HS-5 (cell line): Measurements from ENCODE around the gene TSEN15.

Source experiments
- DNase-seq: peaks from one replicate; pipeline ENCODE4 v3.0.0-alpha.2; 2012; ENCODE audit warnings: low read depth

The TSEN15 gene

DNA sequence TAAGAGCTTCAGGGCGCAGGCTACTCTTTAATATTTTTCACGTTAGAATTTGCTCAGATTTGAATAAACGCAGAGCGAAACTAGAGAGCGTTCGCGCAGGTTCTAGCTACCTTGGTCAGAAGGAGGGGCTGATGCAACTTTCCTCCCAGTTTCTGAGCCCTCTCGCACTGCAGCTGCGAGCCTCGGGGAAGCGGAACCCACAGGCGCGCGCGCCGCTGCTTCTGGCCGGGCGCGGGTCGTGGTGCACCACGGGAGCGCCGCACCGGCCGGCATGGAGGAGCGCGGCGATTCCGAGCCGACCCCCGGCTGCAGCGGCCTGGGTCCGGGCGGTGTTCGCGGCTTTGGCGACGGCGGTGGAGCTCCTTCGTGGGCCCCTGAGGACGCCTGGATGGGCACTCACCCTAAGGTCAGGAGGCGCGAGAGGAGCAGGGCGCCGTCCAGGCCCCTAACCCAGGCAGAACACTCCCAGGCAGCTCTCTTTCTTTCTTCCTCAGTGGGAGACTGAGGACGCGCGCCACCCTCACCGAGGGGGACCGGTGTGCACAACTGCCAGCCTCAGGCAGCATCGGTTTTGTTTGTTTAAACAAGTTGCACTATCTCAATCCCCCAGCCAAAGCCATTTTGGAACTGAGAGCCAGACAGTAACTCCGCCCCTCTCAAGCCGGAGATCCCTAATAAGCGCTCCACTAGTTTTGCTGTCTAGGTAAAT, at the start of gene TSEN15:
TSS of gene TSEN15 (plus strand) at position 246 of the 709 bp plus-strand sequence. CDS start at position 272, 26 bp downstream.
- DNase-seq: peak; percentile 60

- peak; percentile 55 for DNase-seq
These were observed 49.5 kb upstream of the TSEN15 start for GRCh38 chr1:184002071-184002470.

DNA sequence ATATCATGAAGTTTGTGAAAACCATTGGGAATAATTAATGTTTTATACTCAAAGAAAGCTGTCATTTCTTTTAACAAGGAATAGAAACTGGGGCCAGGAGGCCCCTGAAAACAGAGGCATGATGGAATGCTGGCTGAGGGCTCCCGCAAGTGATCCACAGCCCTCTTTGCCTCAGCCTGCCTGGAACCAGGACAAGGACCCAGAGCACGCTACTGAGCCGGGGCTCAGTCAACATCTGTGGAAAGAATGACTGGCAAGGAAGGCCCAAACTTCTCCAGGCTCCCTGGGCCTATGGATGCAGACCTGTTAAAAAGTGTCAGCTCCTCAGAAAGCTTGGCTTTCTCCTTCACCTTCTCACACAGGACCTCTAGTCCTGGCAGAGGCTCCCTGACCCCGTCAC, 46.6 kb upstream of the TSEN15 start:
- no peak for DNase-seq

DNA sequence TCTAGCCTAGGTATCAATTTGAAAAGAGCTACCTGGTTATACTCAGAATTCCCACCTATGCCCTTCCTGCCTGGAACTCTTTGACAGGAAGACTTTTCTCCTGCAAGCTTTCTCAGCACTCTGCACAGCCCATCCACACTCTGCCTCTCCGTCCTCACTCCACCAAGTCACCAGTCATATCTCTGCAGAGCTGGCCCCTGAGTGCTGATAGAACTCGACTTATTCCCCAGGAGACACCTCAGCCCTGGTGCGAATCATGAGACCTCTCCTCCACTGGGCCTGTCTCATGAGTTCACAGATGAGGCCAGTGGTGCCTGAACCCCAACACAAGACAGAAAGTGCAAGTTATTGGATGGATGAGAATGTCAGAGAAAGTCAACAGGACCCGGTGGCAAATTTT, 46.0 kb upstream of the TSEN15 start:
- no peak for DNase-seq

- DNase-seq: no peak
These were observed 40.7 kb upstream of the TSEN15 start for GRCh38 chr1:184010788-184011187.

DNA sequence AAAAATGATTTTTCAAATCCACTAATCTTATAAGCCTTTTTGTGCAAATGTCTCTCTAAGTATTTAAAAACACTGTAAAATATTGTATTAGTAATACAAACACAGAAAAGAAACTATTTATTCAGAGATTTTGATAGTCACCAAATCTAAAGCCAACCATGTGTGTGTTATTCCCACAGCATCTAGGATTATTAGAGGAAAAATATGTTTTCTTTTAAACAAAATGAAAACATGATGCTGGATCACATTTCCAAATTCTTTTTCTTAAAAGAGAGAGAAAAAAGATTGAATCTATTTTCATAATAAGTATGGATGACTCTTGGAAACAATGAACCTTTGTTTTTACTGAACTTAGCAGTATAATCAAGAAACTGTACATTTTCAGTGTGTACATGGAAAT, 39.3 kb upstream of the TSEN15 start:
- DNase-seq: no peak

GRCh38 chr1:184014271-184014670, 37.3 kb upstream of the TSEN15 start:
- DNase-seq: no peak

DNA sequence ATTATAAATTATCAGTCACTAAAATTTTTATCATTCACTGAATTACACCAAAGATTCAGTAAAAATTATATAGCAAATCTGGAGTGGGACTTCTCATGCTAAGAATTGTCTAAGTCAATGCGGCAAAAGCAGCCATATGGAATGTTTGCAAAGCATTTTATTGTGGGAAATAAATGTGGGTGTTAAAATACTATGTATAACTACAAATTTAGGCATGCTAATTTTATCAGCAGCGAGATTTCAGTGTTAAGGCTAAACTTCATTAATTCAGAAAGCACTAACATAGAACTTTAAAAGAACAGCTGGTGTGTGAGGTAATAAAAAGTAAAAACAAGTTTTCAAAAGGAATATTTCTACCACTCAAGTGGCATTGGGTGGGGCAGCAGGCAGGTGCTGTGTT, 35.4 kb upstream of the TSEN15 start:
- no peak for DNase-seq

DNA sequence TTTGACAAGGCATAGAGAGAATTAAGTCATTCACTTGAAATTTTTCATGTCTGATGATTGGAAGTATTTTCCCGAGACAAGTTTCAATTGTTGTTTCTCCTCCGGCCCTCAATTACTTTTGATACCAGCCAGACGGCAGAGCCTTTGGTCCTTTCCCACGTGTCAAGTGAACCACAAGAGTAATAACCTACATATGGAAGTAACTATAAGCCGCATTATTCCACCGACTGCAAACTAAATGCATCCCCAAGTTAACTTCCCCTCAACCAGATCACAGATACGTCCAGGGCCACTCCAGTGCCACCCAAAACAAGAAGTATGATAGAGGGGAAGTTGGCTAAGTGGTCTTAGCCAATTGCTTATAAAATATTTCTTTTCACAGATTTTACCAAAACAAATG, 34.2 kb upstream of the TSEN15 start:
- no peak for DNase-seq

DNA sequence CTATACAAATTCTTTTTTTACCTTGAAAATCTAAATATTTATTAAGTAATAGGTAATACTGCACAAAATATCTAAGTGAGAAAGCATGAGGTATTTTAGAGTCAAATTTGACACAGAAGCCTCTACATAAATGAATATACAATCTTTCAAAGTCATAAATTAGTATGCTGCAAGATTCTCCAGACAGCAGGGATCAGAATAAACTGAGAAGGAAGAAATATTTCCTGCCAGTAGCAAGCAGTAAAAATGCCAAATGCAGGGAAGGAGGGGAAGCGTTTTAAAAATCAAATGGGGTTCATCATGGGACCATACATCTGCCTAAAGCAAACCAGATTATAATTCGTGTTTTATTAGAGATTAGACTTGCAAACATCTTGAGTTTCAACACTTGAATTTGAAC, 32.9 kb upstream of the TSEN15 start:
- DNase-seq: no peak

- no peak for DNase-seq
These were observed 32.5 kb upstream of the TSEN15 start for GRCh38 chr1:184019069-184019468.

GRCh38 chr1:184019506-184019905, 32.0 kb upstream of the TSEN15 start:
- DNase-seq: no peak

- DNase-seq: no peak
These were observed 31.2 kb upstream of the TSEN15 start for GRCh38 chr1:184020328-184020727.

DNA sequence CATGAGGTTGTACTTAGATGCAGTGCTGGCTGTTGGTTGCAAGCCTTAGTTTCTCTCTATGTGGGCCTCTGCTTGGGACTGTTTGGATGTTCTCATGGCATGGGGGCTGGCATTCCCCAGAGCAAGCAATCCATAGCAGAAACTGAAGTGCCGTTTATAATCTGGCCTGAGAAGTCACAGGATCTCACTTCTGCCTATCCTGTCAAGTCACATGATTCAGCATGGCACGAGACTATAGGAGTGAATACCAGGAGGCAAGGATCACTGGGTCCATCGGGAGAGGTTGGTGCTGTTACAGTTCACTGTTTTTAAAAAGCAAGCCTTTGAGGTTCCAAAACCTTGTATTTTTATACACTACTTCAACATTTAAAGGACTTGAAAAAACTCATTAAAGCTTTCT, 30.7 kb upstream of the TSEN15 start:
- no peak for DNase-seq

GRCh38 chr1:184021728-184022127, 29.8 kb upstream of the TSEN15 start:
- no peak for DNase-seq

GRCh38 chr1:184022668-184023067, 28.9 kb upstream of the TSEN15 start:
- no peak for DNase-seq

DNA sequence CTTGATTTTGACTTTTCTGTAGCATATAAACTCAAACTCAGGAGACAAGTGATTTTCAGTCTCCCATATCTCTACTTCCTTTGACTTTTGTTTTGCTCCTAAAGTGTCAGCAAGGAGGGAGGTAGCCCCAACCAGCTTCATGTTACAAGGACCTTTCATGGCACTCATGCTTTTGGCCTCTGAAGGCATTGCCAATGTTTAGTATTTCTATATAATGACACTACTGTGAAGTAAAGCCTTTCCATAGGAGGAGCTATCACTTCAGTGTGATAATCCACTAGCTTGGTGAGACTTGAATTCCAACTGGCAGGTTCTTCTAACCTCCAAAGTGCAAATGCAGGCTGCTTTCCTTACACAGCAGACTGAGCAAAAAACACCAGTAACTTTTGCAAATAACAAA, 28.4 kb upstream of the TSEN15 start:
- no peak for DNase-seq

GRCh38 chr1:184025242-184025675, 26.3 kb upstream of the TSEN15 start:
- DNase-seq: no peak

DNA sequence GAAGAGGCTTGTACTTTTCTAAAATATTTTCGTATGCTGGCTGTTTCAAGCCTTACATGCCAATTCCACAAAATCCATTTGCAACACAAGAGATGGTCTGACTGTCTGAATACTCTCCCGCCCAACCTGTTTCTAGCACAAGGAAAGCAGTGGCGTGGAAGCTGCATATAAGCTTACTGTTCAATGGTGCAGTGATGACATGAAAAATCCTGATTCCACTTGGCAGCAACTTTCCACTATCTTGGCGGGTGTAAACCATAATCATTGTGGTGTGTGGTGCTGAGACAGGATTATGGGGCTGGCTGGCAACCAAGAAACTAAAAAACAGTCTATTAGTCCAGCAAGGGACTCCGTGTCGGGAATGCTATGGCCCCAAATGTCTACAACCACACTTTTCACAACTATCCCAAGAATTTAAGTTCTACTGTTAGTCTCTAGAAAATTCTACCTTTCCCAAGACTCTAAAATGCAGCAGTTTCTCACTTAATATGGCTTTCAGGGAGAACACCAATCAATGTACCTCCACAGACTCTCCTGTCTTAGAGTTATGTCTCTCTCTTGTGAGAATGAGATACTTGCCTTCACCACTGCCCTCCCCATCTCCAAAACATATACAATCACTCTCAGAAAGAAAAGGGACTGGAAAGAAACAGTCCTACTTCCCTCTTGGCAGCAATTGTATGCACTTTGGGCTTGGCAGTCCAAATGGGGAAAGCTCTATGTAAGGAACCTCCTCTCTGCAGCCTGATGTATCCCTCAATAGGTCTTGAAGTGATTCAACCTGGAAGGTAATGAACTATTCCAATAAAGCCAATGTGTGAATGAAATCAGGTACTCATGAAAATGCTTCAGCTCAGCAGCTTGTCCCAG, 23.5 kb upstream of the TSEN15 start:
- DNase-seq: no peak

DNA sequence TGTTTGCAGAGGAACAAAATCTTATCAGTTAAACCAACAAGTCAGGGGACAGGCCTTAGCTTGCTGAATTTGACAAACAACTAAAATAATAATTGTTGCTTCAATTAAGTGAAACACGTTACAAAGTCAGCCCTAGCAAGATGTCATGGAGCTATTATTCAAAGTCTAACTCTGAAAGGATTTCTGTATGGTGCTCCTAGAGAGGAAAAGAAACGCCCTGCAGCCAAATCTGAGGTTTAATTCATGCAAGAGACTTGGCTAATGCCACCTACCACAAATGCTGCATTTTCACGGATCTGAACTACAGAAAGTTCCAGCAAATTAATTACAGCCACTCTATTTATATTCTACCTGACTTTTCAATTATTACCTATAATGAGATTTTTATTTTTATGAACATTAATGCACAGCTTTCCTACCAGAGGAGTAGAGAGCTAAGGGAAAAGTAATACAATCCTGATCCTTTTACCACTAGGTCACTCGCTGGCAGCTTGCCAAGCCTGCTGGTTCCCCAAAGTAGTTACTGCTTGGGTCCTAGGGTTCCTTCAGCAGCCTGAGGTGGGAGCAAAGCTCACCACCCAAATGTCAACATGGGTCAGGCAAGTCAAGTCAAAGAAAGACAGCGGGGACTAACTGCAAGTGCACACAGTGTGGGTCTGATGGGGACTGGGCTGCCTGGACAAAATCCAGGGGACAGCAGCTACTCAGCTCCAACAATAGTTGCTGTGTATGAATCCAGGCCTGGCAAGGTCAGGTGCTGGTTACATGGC, 22.5 kb upstream of the TSEN15 start:
- DNase-seq: no peak

DNA sequence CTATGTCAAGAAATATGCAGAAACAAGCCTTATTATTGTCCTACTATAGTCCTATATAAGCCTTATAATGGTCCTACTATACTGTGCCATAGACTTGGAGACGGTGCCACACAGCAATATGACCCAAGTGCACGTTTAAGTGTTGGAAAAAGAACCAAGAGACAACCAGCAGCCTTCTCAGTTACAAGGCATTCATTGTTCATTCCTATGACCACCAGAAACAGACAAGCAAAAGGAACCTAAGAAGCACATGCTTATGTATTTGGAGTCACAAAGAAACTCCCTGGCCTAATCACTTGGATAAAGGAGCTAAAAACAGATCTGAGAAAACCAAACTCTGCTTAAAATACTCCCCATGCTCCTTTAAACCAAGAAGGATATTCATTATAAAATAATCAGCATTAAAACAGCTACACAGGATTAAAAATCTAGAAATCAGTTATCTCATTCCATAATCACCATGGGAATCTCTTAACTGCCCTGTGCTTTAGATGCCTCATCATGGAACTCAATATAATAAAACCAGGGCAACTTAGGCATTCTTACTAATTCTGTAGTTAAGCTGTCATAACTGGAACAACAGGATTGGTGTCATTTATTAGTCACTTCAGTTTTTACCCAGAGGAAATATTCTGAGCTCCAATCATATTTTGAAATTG, 21.0 kb upstream of the TSEN15 start:
- DNase-seq: no peak

- no peak for DNase-seq
These were observed 20.5 kb upstream of the TSEN15 start for GRCh38 chr1:184031092-184031408.
